Stimulated activated CD8-positive, alpha-beta memory T cell treated with anti-CD3 and anti-CD28 coated beads, Interleukin-7, amount 100 ng/mL, for 24 hours (primary cell): ENCODE measurements around the gene GALNT14.

Source experiments
- DNase-seq: peaks from one replicate; pipeline ENCODE4 v3.0.0-alpha.2; 2020; ENCODE audit warnings: low read depth

The GALNT14 gene

GRCh38 chr2:31055938-31056337 lies 82.3 kb downstream of the GALNT14 start:
- DNase-seq, result no peak

DNA sequence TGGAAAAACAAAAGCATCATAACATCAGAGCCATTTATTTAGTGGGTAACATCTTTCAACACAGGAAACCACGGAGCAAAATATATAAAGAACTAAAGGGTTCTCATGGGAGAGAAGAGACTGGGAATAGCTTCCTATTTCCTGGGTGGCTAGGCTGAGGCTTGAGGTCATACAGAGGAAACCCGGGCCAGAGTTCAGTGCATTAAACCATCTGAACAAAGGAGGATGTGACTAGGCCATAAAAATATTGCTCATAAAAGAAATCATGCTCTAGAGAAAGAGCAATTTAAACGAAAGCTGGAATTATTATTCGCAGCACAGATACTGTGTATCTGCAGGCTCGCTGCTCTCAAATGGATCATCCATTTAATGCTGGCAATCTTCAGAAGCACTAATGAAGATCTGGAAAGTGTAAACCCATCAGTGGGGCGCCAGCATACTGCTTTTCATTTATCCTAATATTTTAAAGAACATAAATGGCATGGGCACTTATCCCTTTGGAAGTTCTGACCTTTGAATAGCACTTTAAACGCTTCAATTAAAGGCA lies 83.3 kb downstream of the GALNT14 start:
- DNase-seq, result no peak

DNA sequence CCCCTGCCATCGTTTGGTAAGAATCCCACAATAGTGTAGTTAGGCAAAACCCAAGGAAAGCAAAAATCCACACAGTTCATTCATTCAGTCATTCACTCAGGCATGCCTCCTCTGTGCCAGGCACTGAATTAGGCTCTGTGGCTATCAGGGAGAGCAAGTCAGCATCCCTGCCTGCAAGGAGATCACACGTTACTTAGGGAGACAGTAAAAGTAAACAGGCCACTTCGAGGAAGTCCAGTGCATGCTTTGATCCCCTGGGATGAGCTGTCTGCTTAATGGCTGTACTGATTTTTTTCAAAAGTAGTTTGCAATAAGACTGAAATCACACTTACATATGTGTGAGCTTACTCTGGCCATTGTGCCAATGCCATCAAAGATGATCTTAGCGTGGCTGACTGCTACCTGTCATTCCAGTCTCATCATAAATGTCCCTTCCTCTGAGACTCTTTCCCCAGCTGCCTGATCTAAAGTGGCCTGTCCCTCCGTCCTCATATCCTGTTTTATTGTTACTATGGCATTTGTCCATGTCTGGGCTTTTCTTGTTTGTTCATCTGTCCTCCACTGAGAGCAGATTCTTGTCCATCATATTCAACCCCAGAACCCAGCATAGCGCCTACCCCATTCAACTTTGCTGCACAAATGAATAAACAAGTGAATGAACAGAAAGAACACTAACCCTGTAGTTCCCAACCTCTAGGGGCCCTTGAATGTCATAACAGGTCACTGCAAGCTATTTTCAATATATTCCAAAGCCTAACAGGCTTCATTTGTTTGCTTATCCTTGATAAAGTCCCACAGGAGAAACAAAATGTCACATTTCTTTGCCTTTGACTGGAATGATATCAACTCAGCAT lies 84.1 kb downstream of the GALNT14 start:
- no peak for DNase-seq

DNA sequence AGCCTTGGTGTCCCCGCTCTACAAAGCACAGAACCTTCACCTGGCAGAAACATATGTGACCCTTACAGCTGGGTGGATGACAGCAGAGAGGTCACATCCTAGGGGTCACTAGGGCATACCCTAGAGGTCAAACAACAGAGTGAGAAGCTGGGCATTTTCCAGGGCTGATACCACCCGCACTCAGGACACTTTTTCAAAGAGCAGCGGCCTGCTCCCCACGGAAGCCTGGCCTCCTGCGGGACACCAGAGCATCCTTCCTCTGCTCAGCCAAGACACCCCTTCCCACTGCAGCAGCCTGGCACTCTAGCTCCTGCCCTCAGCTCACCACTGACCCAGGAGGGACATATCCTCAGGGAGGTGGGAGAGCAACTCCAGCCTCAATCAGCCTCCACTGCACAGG lies 86.0 kb downstream of the GALNT14 start:
- DNase-seq, result no peak

DNA sequence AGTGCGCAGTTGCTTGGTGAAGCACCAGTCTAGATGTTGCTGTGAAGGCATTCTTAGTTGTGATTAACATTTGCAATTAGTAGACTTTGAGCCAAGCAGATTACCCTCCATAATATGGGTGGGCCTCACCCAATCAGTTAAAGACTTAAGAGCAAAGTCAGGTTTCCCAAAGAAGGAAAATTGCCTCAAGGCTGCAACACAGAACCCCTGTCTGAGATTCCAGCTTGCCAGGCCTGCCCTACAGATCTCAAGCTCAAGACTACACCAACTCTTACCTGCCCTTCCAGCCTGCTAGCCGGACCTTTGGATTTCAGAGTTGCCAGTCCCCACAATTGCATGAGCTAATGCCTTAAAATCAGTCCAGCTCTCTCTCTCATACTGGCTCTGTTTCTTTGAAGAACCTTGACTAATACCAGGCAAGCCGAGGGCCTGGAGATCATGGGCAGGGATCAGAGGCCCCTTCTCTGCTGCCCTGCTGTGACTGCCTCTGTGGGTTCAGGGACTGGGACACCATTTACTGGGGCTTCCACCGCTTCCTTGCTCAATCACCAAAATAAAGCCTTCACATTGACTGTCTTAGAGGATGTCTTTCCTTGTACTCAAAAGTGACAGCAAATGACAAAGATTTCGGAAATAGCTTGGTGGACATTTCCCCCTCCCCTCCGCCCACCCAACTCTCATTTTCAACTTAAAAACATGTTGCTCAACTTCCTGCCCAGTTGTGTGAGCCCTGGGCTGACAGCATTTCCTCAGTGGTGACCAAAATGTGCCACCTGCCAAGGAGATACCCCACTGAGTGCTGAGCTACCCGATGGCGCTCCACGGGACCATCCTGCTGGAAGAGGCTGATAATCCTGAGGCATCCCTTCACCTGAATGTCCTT lies 86.7 kb downstream of the GALNT14 start:
- no peak for DNase-seq

- DNase-seq, result no peak
Measured at GRCh38 chr2:31049916-31050588, 88.2 kb downstream of the GALNT14 start.

DNA sequence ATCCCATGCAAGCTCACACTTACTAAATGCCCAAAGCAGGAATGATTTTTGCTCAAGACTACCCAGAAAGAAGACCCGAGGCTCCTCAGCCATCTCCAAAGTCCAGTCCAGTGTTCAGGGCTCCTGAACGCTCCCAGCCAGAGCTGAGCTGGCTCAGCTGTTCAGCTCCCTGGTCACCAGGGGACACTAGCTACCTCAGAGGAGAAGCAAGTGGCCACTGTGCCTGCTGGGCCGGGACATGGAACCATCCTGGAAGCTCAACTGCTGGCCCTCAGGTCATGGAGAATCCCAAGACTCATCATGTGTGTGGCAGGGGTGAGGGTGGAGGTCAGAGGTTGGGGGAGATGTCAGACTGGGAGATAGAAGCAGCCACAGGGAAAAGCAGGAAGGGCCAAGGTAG lies 89.0 kb downstream of the GALNT14 start:
- no peak for DNase-seq

DNA sequence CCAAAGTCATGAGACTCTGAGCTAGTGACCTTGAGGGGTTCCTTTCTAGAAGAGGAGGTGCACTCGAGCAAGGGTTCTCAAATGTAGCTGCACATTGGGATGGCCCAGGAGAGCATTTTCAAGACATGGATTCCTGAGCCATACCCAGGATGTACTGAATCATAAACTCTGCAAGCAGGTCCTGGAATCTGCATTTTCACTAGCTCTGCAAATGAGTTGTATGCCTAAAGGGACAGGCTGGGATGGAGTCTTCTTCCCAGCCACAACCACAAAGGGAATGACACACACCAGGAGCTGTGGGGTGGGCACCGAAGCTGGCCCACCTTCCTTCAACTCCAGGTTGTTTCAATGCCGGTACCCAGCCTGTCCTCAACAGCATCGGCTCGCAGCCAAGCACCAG lies 90.6 kb downstream of the GALNT14 start:
- DNase-seq, result no peak

DNA sequence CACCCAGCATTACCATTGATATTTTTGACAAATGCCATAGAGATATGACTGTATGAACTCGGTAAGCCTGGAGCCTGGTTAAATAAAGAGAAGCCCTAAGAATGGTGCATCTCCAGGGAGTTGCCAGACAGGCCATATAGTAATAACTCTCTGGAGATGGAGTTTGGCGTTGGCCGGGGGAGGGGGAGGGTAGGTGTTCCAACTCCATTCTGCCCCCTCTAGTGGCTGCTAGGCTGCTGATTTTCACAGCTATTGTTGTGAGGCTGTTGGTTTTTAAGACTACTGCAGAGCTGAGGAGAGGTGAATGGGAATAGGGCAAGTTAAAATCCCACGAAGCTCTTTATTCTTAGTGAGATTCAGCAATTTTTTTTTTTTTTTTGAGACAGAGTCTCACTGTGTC lies 99.9 kb downstream of the GALNT14 start:
- no peak for DNase-seq

- DNase-seq, result no peak
Measured at GRCh38 chr2:31037058-31037457, 101.2 kb downstream of the GALNT14 start.

GRCh38 chr2:31033032-31033431 lies 105.2 kb downstream of the GALNT14 start:
- DNase-seq, result no peak

DNA sequence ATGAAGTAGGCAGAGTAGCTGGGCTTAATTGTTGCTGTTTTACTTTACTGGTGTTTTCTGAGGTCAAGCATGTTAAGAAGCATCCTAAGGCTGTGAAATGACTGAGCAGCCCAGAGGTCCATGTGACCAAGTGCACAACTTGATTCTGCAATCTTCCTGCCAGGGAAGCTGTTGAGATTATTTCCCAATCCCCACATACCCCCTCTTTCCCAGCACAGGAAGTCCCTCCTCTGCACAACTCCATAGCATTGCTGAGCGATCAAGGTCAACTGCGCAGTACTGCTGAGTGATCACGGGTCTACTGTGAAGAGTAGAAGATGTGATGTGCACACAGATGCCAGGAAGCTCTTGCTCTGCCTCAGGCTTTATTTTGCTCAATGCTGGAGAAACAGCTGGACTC lies 105.8 kb downstream of the GALNT14 start:
- no peak for DNase-seq

GRCh38 chr2:31031132-31031706 lies 107.0 kb downstream of the GALNT14 start:
- DNase-seq, result no peak

DNA sequence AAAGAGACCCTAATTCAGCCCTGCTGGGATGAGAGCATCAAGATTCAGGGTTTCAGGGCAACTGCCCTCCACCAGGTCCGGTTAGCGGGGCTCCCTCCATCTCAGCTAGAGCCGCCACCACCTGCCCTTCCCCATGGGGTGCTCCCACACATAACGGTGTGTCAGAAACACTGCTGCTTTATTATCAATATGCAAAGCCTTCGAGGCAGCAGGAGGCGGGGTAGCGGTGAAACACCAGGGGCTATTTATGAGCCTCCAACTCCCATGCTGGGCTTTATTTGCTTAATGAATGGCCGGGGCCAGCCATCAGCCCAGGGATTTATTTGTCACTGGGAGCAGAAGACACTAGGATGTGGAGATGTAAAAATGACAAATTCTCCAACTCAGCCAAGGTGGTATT lies 109.8 kb downstream of the GALNT14 start:
- DNase-seq, result no peak

- no peak for DNase-seq
Measured at GRCh38 chr2:31027549-31027948, 110.7 kb downstream of the GALNT14 start.

GRCh38 chr2:31023541-31023940 lies 114.7 kb downstream of the GALNT14 start:
- DNase-seq, result no peak

GRCh38 chr2:31020713-31021112 lies 117.5 kb downstream of the GALNT14 start:
- DNase-seq, result no peak

GRCh38 chr2:31018280-31018679 lies 120.0 kb downstream of the GALNT14 start:
- DNase-seq, result no peak

DNA sequence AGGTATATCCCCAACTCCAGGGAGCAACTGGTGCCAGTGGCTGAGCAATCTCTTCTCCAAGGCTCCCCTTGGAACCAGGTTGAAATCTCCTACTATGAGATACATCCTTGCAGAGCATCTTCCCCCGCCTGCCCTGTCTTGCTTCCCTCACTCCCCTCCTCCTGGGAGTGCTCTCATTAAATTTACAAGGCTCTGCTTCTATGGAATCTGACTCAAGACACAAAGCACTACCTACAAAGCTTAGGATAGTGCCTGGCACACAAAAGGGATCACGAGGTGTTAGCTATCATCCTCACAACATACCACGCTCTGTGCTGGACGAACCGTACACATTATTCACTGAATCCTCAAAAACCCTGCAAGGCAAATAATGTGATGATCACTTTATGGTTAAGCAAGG lies 121.6 kb downstream of the GALNT14 start:
- no peak for DNase-seq

DNA sequence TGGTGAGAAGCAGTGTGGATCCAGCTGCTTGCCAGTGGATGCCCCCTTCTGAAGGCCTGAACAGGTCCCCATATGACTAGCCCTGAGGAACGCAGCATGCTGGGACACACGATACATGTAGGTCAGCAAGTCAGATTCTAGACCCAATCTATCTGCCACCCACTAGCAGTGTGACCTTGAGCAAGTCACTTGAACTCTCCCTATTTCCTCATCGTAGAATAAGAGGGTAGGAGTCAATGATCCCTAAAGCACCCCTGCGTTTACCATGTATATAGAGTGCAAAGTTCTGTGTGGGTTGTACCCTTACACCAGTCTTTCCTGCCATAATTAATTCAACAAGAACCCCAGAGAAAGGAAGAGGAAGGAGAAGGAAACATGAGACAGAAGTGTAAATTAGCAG lies 123.7 kb downstream of the GALNT14 start:
- DNase-seq, result no peak

DNA sequence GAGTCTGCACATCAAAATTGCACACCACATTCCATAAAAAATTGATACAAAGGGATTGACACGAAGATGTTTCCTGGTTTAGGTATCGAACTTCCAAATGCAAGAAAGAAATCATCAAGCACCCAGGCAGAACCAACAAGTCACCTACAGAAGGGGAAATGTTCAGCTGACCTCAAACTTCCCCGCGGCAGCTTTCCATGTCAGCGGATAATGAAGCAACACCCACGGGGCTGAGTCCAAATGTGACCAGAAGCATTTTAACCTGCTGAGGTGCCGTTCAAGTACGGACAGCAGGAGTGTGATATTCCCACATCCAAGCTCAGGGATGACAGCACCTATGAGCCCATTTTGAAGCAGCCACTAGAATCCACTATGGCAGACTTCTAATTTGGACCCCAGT lies 124.9 kb downstream of the GALNT14 start:
- DNase-seq, result no peak

- DNase-seq, result no peak
Measured at GRCh38 chr2:31012406-31012805, 125.8 kb downstream of the GALNT14 start.
